Smooth muscle cell (in vitro differentiated cells): ENCODE results near the gene MAP3K4. TPM values are rescaled to one million over a fixed set of nuclear protein-coding genes. Genes with fewer than 3 reads are reported as not detected.

Experiments
- DNase-seq: peaks from one replicate; lab custom pipeline; 2025; ENCODE audit not compliant: unreplicated experiment; lab: John Stamatoyannopoulos, UW
- H2AFZ ChIP-seq: fragments of 200-600 bp; sonication (generic); 2 replicates; pipeline ENCODE4 v1.6.0; 2016; ENCODE audit warnings: antibody characterized with exemption, low read depth, mild to moderate bottlenecking
- H3F3A ChIP-seq: fragments of 200-600 bp; sonication (generic); 2 replicates; pipeline ENCODE4 v1.6.0; 2017; ENCODE audit warnings: antibody characterized with exemption, low read depth
- H3K27ac ChIP-seq: fragments of 200-600 bp; sonication (generic); 2 replicates; pipeline ENCODE4 v1.5.1; 2016; ENCODE audit warnings: low read depth, mild to moderate bottlenecking
- H3K27me3 ChIP-seq: fragments of 200-600 bp; sonication (generic); 2 replicates; pipeline ENCODE4 v1.6.1; 2016; ENCODE audit warnings: low read depth, mild to moderate bottlenecking
- H3K36me3 ChIP-seq: fragments of 200-600 bp; sonication (generic); 2 replicates; pipeline ENCODE4 v1.5.1; 2016; ENCODE audit warnings: low read depth
- H3K4me1 ChIP-seq: fragments of 200-600 bp; sonication (generic); 2 replicates; pipeline ENCODE4 v1.5.1; 2016; ENCODE audit warnings: low read depth
- H3K4me2 ChIP-seq: fragments of 200-600 bp; sonication (generic); 2 replicates; pipeline ENCODE4 v1.6.0; 2016; ENCODE audit warnings: mild to moderate bottlenecking
- H3K4me3 ChIP-seq: fragments of 200-600 bp; sonication (generic); 2 replicates; pipeline ENCODE4 v1.5.1; 2016; ENCODE audit warnings: mild to moderate bottlenecking
- H3K79me2 ChIP-seq: fragments of 200-600 bp; sonication (generic); 2 replicates; pipeline ENCODE4 v1.6.0; 2016; ENCODE audit warnings: low read depth, mild to moderate bottlenecking
- H3K9ac ChIP-seq: fragments of 200-600 bp; sonication (generic); 2 replicates; pipeline ENCODE4 v1.6.0; 2016; ENCODE audit warnings: low read depth
- H3K9me3 ChIP-seq: fragments of 200-600 bp; sonication (generic); replicated peaks from 2 replicates; pipeline ENCODE4 v1.5.1; 2016; ENCODE audit warnings: low read depth
- H4K20me1 ChIP-seq: fragments of 200-600 bp; sonication (generic); 2 replicates; pipeline ENCODE4 v1.6.0; 2016; ENCODE audit warnings: low read depth
- CTCF ChIP-seq: fragments of 200-600 bp; sonication (generic); IDR thresholded peaks from 2 replicates; pipeline ENCODE4 v1.5.1; 2017; ENCODE audit warnings: borderline replicate concordance, mild to moderate bottlenecking, antibody characterized with exemption; ENCODE audit not compliant: insufficient read depth, poor library complexity, severe bottlenecking
- WGBS: methylation state at CpG from one replicate; pipeline ENCODE4 v1.1.7; 2016; ENCODE audit warnings: low lambda C conversion rate; 5-methylcytosine and 5-hydroxymethylcytosine counted together
- polyA plus RNA-seq: library from polyadenylated mRNA; unstranded; fragments of >200 nt; fragmentation: Nextera tagmentation; extraction: Ambion mirVana; gene quantifications from 2 replicates; pipeline ENCODE4 v1.2.1, GENCODE V29; 2016
- total RNA-seq: library from RNA; depleted of rRNA; stranded (reverse); fragments of >200 nt; gene quantifications from 2 replicates; pipeline ENCODE4 v1.2.3, GENCODE V29; 2014

MAP3K4 gene
- total and polyA plus RNA-seq, 2 experiments from 2014 or later, result 14.3 to 29.5 TPM

- WGBS, result 98% methylated on average over 3 of the region's 3 CpGs
- no peak overlapping the region for H3K4me3 ChIP-seq
- DNase-seq, result no peak
- H3F3A ChIP-seq, result peaks cover 17% of the 10 kb centered on the region
- no peaks in the 10 kb centered on the region for H3K4me1 ChIP-seq
- no peak overlapping the region for H3K9ac ChIP-seq
- no peak overlapping the region for H3K4me2 ChIP-seq
- no peaks in the 10 kb centered on the region for H3K27me3 ChIP-seq
- H2AFZ ChIP-seq, result no peak overlapping the region
- no peaks in the 10 kb centered on the region for H3K36me3 ChIP-seq
- no peaks in the 10 kb centered on the region for H4K20me1 ChIP-seq
- H3K27ac ChIP-seq, result no peak overlapping the region
- H3K79me2 ChIP-seq, result no peaks in the 10 kb centered on the region
- no peak for TF ChIP-seq CTCF
- H3K9me3 ChIP-seq, result no peaks in the 10 kb centered on the region
Measured at GRCh38 chr6:161130967-161131766, 139.6 kb downstream of the MAP3K4 start.

- no peak overlapping the region for H2AFZ ChIP-seq
- DNase-seq, result no peak
- H3F3A ChIP-seq, result peaks cover 17% of the 10 kb centered on the region
- no peaks in the 10 kb centered on the region for H3K9me3 ChIP-seq
- H3K4me2 ChIP-seq, result no peak overlapping the region
- H3K79me2 ChIP-seq, result no peaks in the 10 kb centered on the region
- 98% methylated on average over 11 of the region's 11 CpGs for WGBS
- H3K4me1 ChIP-seq, result no peaks in the 10 kb centered on the region
- H3K27ac ChIP-seq, result no peak overlapping the region
- no peaks in the 10 kb centered on the region for H3K27me3 ChIP-seq
- no peak overlapping the region for H3K4me3 ChIP-seq
- no peak overlapping the region for H3K9ac ChIP-seq
- H4K20me1 ChIP-seq, result no peaks in the 10 kb centered on the region
- no peak for TF ChIP-seq CTCF
- no peaks in the 10 kb centered on the region for H3K36me3 ChIP-seq
Measured at GRCh38 chr6:161132384-161132783, 140.8 kb downstream of the MAP3K4 start.

- Histone ChIP-seq H3K36me3 (no peaks in the 10 kb centered on the region), H3F3A (peaks cover 12% of the 10 kb centered on the region), H3K4me1 (no peaks in the 10 kb centered on the region), H3K4me2 (no peak overlapping the region), H3K79me2 (no peaks in the 10 kb centered on the region), H2AFZ (no peak overlapping the region), H3K9me3 (no peaks in the 10 kb centered on the region), H3K27me3 (no peaks in the 10 kb centered on the region), H3K27ac (no peak overlapping the region), H3K4me3 (no peak overlapping the region), H3K9ac (no peak overlapping the region), H4K20me1 (no peaks in the 10 kb centered on the region)
- WGBS, result 96% methylated on average over 9 of the region's 9 CpGs
- no peak for DNase-seq
- no peak for TF ChIP-seq CTCF
Measured at GRCh38 chr6:161133963-161134362, 142.4 kb downstream of the MAP3K4 start.
